Activated CD4-positive, alpha-beta memory T cell treated with anti-CD3 and anti-CD28 coated beads for 36 hours (primary cell): Measurements from ENCODE around the gene GALNT12. TPM values are rescaled to one million over a fixed set of nuclear protein-coding genes. Genes with fewer than 3 reads are reported as not detected.

ENCODE experiments used
- CTCF ChIA-PET: fragments of 350-600 bp; sonication (Branson Sonifier 250); formaldehyde crosslinking; loops from one replicate; lab custom pipeline; 2021; ENCODE audit warnings: antibody characterized with exemption, inconsistent platforms; lab: Charles Lee
- POLR2A ChIA-PET: fragments of 350-600 bp; sonication (Branson Sonifier 250); formaldehyde crosslinking; loops from one replicate; lab custom pipeline; 2021; ENCODE audit warnings: antibody characterized with exemption; lab: Charles Lee
- DNase-seq: peaks from one replicate; pipeline ENCODE4 v3.0.0-alpha.2; 2020
- H3K27ac Mint-ChIP-seq: one replicate; pipeline ENCODE4 v1.8.0; 2021; ENCODE audit warnings: mixed read lengths
- H3K27me3 Mint-ChIP-seq: one replicate; pipeline ENCODE4 v1.8.0; 2021; ENCODE audit warnings: mixed read lengths
- H3K36me3 Mint-ChIP-seq: one replicate; pipeline ENCODE4 v1.8.0; 2021; ENCODE audit warnings: mixed read lengths
- H3K4me1 Mint-ChIP-seq: one replicate; pipeline ENCODE4 v1.8.0; 2021; ENCODE audit warnings: low read depth, mixed read lengths
- H3K4me3 Mint-ChIP-seq: one replicate; pipeline ENCODE4 v1.8.0; 2021; ENCODE audit warnings: mild to moderate bottlenecking, mixed read lengths
- H3K9me3 Mint-ChIP-seq: one replicate; pipeline ENCODE4 v1.8.0; 2021; ENCODE audit warnings: mixed read lengths
- intact Hi-C: fragments of 100-400 bp; cut with micrococcal nuclease; formaldehyde crosslinking; loops from one replicate; pipeline ENCODE4 v1.15.1; 2023
- total RNA-seq, 2 experiments: library from RNA; stranded (reverse); gene quantifications; one replicate each; pipeline ENCODE4 v1.2.3, GENCODE V29; 2021

GALNT12 gene, protein sequence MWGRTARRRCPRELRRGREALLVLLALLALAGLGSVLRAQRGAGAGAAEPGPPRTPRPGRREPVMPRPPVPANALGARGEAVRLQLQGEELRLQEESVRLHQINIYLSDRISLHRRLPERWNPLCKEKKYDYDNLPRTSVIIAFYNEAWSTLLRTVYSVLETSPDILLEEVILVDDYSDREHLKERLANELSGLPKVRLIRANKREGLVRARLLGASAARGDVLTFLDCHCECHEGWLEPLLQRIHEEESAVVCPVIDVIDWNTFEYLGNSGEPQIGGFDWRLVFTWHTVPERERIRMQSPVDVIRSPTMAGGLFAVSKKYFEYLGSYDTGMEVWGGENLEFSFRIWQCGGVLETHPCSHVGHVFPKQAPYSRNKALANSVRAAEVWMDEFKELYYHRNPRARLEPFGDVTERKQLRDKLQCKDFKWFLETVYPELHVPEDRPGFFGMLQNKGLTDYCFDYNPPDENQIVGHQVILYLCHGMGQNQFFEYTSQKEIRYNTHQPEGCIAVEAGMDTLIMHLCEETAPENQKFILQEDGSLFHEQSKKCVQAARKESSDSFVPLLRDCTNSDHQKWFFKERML
- total RNA-seq, result 1 to 10 TPM; 6.3 to 7.9 TPM

DNA sequence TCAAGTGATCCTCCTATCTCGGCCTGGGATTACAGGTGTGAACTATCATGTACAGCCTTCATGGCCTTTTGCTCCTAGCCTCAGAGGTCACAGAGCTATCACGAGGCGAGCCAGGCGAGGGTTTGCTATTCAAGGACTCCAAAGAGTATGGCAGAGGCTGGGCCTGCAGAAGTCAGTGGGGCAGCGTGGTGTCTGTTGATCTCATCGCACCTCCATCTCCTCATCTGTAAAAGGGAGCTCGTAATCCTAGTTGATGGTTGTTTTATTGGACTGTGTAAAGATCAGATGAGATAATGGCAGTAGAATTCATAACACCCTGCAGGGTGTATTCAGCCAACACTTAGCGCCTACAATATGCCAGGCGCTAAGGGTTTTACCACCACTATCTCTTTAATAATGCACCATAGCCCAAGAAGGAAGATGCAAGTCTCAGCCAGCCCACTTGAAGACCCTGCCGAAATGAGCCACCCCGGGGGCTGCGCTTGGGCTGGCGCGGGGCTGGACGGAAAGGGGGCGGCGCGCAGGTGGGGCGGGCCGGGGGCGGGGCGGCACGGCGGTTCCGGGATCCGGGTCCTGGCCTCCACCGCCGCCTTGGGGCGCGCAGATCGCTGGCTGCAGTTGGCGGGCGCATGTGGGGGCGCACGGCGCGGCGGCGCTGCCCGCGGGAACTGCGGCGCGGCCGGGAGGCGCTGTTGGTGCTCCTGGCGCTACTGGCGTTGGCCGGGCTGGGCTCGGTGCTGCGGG is at the start of gene GALNT12:
TSS of gene GALNT12 (plus strand) at position 601 of the 744 bp plus-strand sequence. CDS start at position 630, 29 bp downstream.
- H3K27me3 Mint-ChIP-seq, result peaks cover 4% of the 10 kb centered on the region

DNA sequence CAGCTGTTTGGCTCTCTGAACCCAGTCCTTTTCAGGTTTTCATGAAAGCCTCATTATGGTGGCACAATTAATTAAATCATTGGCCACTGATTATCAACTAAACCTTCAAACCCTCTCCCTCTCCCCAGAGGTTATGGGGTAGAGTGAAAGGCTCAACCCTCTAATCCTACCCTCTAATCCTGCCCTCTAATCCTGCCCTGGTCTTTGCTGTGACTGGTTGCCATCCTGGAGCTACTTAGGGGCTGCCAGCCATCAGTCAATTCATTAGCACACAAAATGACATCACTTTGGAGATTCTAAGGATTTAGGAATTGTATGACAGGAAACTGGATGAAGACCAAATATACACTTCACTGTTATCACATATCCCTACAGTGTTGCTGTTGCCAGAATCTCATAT is 47.2 kb upstream of the GALNT12 start:
- Mint-ChIP-seq H3K27ac (no peak overlapping the region), H3K9me3 (peaks cover 16% of the 10 kb centered on the region), H3K36me3 (peaks cover 46% of the 10 kb centered on the region), H3K4me3 (no peak overlapping the region), H3K4me1 (no peaks in the 10 kb centered on the region), H3K27me3 (no peaks in the 10 kb centered on the region)
- ChIA-PET CTCF (no interaction called here), POLR2A (interaction anchor here (1.5 kb wide), 1 partner anchor 15 kb away, joined by 3 read pairs; no protein-coding TSS in a partner anchor)
- no peak for DNase-seq
- intact Hi-C loops, result no loop called here

More for the DNA sequence above, at the start of gene GALNT12:
- ChIA-PET CTCF (interaction anchor here (0.7 to 3.5 kb wide), 11 partner anchors 9 to 491 kb away, joined by 3 to 17 read pairs (median 4); partner anchors contain the start of gene ANKS6), POLR2A (interaction anchor here (1.7 kb wide), 1 partner anchor 10 kb away, joined by 8 read pairs; the partner anchor contains the start of gene ANKS6)
- H3K4me1 Mint-ChIP-seq, result peaks cover 35% of the 10 kb centered on the region
- no peaks in the 10 kb centered on the region for H3K9me3 Mint-ChIP-seq
- H3K27ac Mint-ChIP-seq, result no peak within 1 kb of the TSS
- intact Hi-C loops, result loop anchor here (2.0 to 10.0 kb wide), 3 partner anchors 168 to 298 kb away; partner anchors contain the start of gene TGFBR1
- DNase-seq, result peak; percentile 64
- peak within 1 kb of the TSS; percentile 76 for H3K4me3 Mint-ChIP-seq
- peaks cover 2% of the 10 kb centered on the region for H3K36me3 Mint-ChIP-seq

DNA sequence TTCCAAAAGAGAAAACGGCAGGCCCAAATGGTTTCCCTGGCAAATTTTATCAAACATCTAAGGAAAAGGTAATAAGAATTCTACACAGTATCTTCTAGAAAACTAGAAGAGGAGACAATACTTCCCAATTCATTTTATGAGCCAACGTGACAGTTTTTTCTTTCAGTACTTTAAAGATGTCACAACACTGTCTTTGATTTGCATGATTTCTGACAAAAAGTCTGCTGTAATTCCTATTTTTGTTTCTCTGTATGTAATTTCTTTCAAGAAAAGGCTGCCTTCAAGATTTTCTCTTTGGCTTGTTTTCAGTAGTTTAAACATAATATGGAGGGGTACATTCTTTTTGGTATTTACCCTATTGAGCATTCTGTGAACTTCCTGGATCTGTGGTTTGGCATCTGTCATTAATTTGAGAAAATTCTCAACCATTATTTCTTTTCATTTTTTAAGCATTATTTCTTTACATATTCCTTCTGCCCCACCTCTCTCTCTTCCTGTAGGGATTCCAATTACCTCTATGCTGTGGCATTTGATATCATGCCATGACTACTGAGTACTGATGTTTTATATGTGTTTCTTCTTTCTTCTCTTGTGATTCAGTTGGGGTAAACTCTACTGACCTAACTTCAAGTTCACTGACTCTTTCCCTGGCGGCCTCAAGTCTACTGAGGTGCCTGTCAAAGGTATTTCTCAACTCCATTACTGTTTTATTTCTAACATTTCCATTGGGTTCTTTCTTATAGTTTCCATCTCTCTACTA is 43.3 kb upstream of the GALNT12 start:
- H3K27ac Mint-ChIP-seq, result no peak overlapping the region
- no peak overlapping the region for H3K4me3 Mint-ChIP-seq
- no peaks in the 10 kb centered on the region for H3K4me1 Mint-ChIP-seq
- no peaks in the 10 kb centered on the region for H3K27me3 Mint-ChIP-seq
- ChIA-PET CTCF (no interaction called here), POLR2A (no interaction called here)
- peaks cover 39% of the 10 kb centered on the region for H3K36me3 Mint-ChIP-seq
- no peak for DNase-seq
- H3K9me3 Mint-ChIP-seq, result peaks cover 6% of the 10 kb centered on the region
- intact Hi-C loops, result no loop called here

DNA sequence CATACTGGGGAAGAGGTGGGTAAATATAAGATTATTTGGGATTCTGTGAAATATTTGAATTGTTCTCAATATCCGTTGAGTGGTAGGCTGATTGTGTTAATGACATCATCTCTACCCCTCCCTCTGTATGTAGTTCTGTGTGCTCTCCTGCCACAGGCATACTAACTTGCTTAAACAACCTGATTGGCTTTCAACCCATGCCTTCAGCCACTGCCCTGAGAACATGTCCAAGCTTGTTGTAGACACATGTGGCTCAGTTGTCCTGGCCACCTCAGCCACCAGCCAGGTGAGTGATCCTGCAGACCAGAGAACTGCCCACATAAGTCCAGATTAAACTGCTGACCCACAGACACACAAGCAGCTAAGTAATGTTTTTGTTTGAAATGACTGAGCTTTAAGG is 42.2 kb upstream of the GALNT12 start:
- no peak overlapping the region for H3K27ac Mint-ChIP-seq
- H3K4me1 Mint-ChIP-seq, result no peaks in the 10 kb centered on the region
- no peak for DNase-seq
- POLR2A ChIA-PET, result no interaction called here
- no peaks in the 10 kb centered on the region for H3K27me3 Mint-ChIP-seq
- intact Hi-C loops, result no loop called here
- peaks cover 38% of the 10 kb centered on the region for H3K36me3 Mint-ChIP-seq
- CTCF ChIA-PET, result interaction anchor here (1.1 to 2.0 kb wide), 2 partner anchors 9 to 11 kb away, joined by 4 to 5 read pairs; no protein-coding TSS in a partner anchor
- no peak overlapping the region for H3K4me3 Mint-ChIP-seq
- peaks cover 5% of the 10 kb centered on the region for H3K9me3 Mint-ChIP-seq

DNA sequence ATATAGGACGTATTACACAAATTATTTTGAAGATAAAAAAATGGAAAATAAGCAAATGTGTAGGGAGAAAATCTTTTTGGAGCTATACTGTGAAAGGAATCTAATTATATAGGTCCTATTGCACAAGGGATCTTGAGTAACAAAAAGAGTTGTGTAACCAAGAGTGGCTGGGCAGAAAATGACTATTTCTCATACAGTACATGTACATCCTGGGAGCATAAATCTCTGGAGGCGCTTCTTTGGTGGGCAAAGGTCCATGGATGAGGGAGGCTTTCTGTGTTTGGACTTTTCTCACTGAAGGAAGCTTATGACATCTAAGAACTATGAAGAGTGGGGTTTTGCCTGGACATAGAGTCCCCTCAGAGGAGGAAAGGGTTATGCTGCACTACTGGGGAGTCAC is 40.9 kb upstream of the GALNT12 start:
- H3K36me3 Mint-ChIP-seq, result peaks cover 41% of the 10 kb centered on the region
- CTCF ChIA-PET, result interaction anchor here (1.1 to 2.0 kb wide), 3 partner anchors 8 to 10 kb away, joined by 3 to 5 read pairs (median 4); no protein-coding TSS in a partner anchor
- H3K27me3 Mint-ChIP-seq, result no peaks in the 10 kb centered on the region
- POLR2A ChIA-PET, result no interaction called here
- H3K4me3 Mint-ChIP-seq, result no peak overlapping the region
- H3K9me3 Mint-ChIP-seq, result peaks cover 5% of the 10 kb centered on the region
- no peaks in the 10 kb centered on the region for H3K4me1 Mint-ChIP-seq
- DNase-seq, result no peak
- intact Hi-C loops, result no loop called here
- H3K27ac Mint-ChIP-seq, result no peak overlapping the region

DNA sequence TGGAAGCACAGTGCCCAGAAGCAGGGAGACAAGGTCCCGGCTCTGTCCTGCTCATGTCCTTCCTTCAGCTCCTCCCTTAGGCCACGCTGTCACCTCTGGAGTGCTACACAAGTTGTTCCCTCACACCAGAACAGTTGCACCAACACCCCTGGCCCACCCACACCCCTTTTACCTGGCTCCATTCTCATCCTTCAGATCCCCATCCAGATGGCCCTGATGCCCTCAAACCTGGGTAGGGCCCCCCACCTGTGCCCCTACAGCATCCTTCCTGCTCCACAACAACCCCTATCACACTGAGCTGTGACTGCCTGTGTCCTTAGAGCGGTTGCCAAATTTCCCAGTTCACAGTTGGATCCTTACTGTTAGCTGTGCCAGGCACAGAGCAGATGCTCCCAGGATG is 40.3 kb upstream of the GALNT12 start:
- Mint-ChIP-seq H3K9me3 (peaks cover 5% of the 10 kb centered on the region), H3K27ac (no peak overlapping the region), H3K4me3 (no peak overlapping the region), H3K36me3 (peaks cover 43% of the 10 kb centered on the region), H3K27me3 (no peaks in the 10 kb centered on the region), H3K4me1 (no peaks in the 10 kb centered on the region)
- intact Hi-C loops, result no loop called here
- DNase-seq, result no peak
- POLR2A ChIA-PET, result no interaction called here
- CTCF ChIA-PET, result interaction anchor here (1.4 kb wide), 1 partner anchor 9 kb away, joined by 3 read pairs; no protein-coding TSS in a partner anchor

DNA sequence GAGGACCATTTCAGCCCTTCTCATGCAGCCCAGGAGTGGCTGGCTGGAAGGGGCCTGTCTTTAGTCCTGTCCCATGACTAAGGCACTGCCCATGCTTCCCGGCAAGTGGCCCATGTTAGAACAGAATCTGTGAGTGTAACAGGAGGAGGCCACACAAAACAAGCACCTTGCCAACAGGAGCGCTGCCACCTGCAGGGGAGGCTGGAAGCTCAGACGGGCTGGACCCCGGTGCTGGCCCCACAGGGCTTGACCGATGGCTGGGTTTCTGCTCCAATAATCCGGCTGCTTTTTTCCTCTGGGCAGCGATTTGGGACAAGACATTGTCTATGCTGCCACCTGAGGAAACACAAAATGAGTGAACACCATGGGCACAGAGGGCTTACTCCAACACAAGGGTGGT is 39.6 kb upstream of the GALNT12 start:
- no peak for DNase-seq
- Mint-ChIP-seq H3K9me3 (peaks cover 5% of the 10 kb centered on the region), H3K36me3 (peaks cover 42% of the 10 kb centered on the region), H3K4me1 (no peaks in the 10 kb centered on the region), H3K27me3 (no peaks in the 10 kb centered on the region), H3K4me3 (no peak overlapping the region), H3K27ac (no peak overlapping the region)
- ChIA-PET POLR2A (no interaction called here), CTCF (interaction anchor here (1.4 kb wide), 1 partner anchor 8 kb away, joined by 3 read pairs; no protein-coding TSS in a partner anchor)
- intact Hi-C loops, result no loop called here

DNA sequence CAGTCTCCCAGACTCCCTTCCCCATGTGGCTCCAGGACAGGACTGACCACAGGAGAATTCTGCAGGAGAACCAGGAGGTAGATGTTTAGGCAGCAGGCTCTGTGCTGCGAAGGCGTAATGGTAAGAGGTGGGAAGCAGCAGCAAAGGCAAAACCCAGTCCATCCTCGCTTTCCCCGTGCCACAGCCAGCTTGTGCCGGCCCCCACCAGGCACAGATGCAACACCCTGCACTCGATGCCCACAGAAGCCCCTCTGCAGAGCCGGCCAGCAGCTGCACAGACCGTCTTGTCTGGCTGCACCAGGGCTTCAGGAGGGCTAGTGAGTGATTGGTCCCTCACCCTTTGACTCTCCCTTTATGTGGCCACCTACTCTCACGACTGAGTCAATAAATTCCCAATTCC is 39.1 kb upstream of the GALNT12 start:
- intact Hi-C loops, result no loop called here
- POLR2A ChIA-PET, result no interaction called here
- H3K27me3 Mint-ChIP-seq, result no peaks in the 10 kb centered on the region
- DNase-seq, result no peak
- H3K4me3 Mint-ChIP-seq, result no peak overlapping the region
- H3K36me3 Mint-ChIP-seq, result peaks cover 41% of the 10 kb centered on the region
- H3K9me3 Mint-ChIP-seq, result peaks cover 5% of the 10 kb centered on the region
- H3K4me1 Mint-ChIP-seq, result no peaks in the 10 kb centered on the region
- CTCF ChIA-PET, result no interaction called here
- no peak overlapping the region for H3K27ac Mint-ChIP-seq

DNA sequence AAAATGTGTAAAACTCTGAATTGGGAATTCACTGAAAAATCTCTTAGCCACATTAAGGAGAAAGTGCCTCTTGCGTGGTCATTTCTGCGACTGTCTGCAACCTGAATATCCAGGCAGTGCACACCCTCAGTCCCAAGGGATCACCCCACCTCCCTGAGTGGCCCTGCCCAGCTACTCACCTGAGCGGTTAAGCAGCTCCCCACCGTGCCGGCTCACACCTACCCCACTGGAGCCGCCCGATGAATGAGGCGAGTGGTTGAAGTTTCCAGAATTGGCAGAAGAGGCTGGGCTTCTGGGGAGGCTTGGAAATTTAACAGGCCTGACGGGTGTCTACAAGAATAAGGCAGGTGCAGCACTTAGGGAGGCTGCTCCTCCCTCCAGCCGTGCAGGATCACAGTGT is 36.8 kb upstream of the GALNT12 start:
- H3K27me3 Mint-ChIP-seq, result no peaks in the 10 kb centered on the region
- DNase-seq, result no peak
- H3K4me1 Mint-ChIP-seq, result no peaks in the 10 kb centered on the region
- H3K27ac Mint-ChIP-seq, result no peak overlapping the region
- peaks cover 28% of the 10 kb centered on the region for H3K36me3 Mint-ChIP-seq
- H3K9me3 Mint-ChIP-seq, result no peaks in the 10 kb centered on the region
- intact Hi-C loops, result no loop called here
- CTCF ChIA-PET, result no interaction called here
- POLR2A ChIA-PET, result no interaction called here
- H3K4me3 Mint-ChIP-seq, result no peak overlapping the region

DNA sequence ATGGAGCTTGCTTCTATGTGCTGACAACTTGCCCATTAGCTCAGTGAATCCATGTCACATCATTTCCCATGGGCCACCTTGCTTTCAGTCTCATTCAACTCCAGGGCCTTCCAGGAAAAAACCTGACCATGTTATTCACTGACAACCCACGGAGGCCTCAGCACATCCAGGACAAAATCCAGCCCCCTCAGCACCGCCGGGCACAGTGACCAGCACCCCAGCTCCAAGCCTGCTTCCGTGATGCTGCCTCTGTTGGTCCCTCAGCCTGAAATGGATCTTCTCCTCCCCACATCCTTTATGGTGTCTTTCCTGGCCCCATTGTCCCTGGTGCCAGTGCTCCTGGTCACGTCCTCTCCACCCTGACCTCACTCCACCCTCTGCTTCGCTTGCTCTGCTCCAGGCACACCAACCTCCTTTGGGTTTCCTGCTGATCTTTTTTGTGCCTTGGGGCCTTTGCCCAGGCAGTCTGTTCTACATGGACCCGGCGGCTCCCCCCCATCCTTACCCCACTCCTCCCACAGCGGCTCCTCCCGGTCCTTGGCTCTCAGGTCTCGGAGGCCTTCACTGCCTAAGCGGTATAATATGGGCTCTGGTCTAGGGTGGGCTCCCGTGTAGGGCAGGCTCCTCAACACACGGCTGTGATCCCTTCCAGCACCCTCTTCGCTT is 36.1 kb upstream of the GALNT12 start:
- Mint-ChIP-seq H3K27ac (no peak overlapping the region), H3K4me1 (no peaks in the 10 kb centered on the region), H3K4me3 (no peak overlapping the region), H3K36me3 (peaks cover 26% of the 10 kb centered on the region), H3K27me3 (no peaks in the 10 kb centered on the region), H3K9me3 (no peaks in the 10 kb centered on the region)
- no peak for DNase-seq
- intact Hi-C loops, result no loop called here
- POLR2A ChIA-PET, result no interaction called here
- CTCF ChIA-PET, result no interaction called here
